Activated CD4-positive, alpha-beta memory T cell treated with anti-CD3 and anti-CD28 coated beads, Interleukin-2, amount 10 ng/mL, durations not matched to agents 7 days and 5 days (primary cell): ENCODE results near the gene DES. TPM values are rescaled to one million over a fixed set of nuclear protein-coding genes. Genes with fewer than 3 reads are reported as not detected.

Experiments
- CTCF ChIA-PET: fragments of 350-600 bp; sonication (Branson Sonifier 250); formaldehyde crosslinking; loops from one replicate; lab custom pipeline; 2021; ENCODE audit warnings: antibody characterized with exemption, inconsistent platforms; lab: Charles Lee
- POLR2A ChIA-PET: fragments of 350-600 bp; sonication (Branson Sonifier 250); formaldehyde crosslinking; loops from one replicate; lab custom pipeline; 2021; ENCODE audit warnings: antibody characterized with exemption; lab: Charles Lee
- DNase-seq: peaks from one replicate; pipeline ENCODE4 v3.0.0-alpha.2; 2020
- H3K27ac Mint-ChIP-seq: one replicate; pipeline ENCODE4 v1.8.0; 2021; ENCODE audit warnings: mild to moderate bottlenecking, mixed read lengths
- H3K27me3 Mint-ChIP-seq: one replicate; pipeline ENCODE4 v1.8.0; 2021; ENCODE audit warnings: mixed read lengths
- H3K36me3 Mint-ChIP-seq: one replicate; pipeline ENCODE4 v1.8.0; 2021; ENCODE audit warnings: low read depth, mixed read lengths
- H3K4me1 Mint-ChIP-seq: one replicate; pipeline ENCODE4 v1.8.0; 2021; ENCODE audit warnings: mixed read lengths
- H3K4me3 Mint-ChIP-seq: one replicate; pipeline ENCODE4 v1.8.0; 2021; ENCODE audit warnings: mild to moderate bottlenecking, mixed read lengths
- H3K9me3 Mint-ChIP-seq: one replicate; pipeline ENCODE4 v1.8.0; 2021; ENCODE audit warnings: mixed read lengths
- total RNA-seq, 2 experiments: library from RNA; stranded (reverse); gene quantifications; one replicate each; pipeline ENCODE4 v1.2.3, GENCODE V29; 2021

The DES gene
- total RNA-seq, 2 experiments from 2014 or later, result not detected

DNA sequence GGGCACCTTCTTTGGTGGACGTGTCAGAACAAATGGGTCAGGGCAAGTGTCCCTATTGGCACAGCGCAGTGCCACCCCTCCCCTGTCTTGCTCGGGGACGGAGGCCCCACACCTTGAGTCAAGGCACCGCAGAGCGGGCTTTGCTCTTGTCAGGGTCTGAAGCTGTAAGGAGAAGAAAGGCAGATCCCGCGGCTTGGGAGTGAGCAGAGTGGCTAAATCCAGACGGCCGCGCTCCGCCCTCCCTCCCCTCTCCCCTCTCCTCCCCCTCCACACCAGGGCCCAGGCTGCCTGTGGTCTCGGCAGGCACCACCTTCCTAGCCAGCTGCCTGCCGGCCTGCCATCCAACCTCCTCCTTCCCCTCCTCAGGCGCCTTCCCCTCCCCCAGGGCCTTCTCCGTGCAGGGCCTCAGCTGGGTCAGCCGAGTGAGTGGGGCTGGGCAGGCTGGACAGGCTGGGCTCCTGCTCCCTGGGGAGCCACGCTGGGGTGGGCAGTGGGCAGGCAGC, 42.3 kb downstream of the DES start:
- Mint-ChIP-seq H3K4me3 (no peak overlapping the region), H3K27ac (no peak overlapping the region), H3K9me3 (no peaks in the 10 kb centered on the region), H3K36me3 (no peaks in the 10 kb centered on the region), H3K4me1 (peaks cover 5% of the 10 kb centered on the region), H3K27me3 (no peaks in the 10 kb centered on the region)
- CTCF ChIA-PET, result interaction anchor here (1.4 kb wide), 1 partner anchor 70 kb away, joined by 10 read pairs; no protein-coding TSS in a partner anchor
- POLR2A ChIA-PET, result no interaction called here
- no peak for DNase-seq

DNA sequence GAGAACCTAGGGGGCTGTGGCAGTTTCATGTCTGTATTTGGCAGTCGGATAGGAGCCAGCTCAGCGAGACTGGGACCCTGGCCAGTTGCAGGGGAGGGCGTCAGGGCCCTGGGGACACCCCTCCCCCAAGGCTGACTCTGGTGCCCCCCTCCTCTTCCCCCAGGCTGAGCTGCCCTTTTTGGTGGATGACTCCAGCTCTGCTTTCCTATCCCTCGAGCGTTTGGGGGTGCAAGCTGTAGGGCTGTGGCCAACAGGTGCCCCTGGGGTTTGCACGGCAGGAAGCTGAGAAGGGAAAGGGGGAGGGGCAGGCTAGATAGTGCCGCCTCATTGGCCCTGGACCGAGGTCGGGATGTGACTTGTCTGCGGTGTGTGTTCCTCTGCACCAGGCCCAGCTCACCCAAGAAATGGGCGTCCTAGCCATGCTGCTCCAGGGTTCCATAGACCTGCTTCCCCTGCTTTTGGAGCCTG, 42.9 kb downstream of the DES start:
- H3K9me3 Mint-ChIP-seq, result no peaks in the 10 kb centered on the region
- DNase-seq, result peak; percentile 30
- H3K4me1 Mint-ChIP-seq, result peaks cover 5% of the 10 kb centered on the region
- no peak overlapping the region for H3K4me3 Mint-ChIP-seq
- POLR2A ChIA-PET, result no interaction called here
- H3K27ac Mint-ChIP-seq, result no peak overlapping the region
- no peaks in the 10 kb centered on the region for H3K36me3 Mint-ChIP-seq
- CTCF ChIA-PET, result interaction anchor here (0.9 to 1.4 kb wide), 3 partner anchors 11 to 69 kb away, joined by 4 to 10 read pairs (median 4); partner anchors contain the start of gene GMPPA
- H3K27me3 Mint-ChIP-seq, result no peaks in the 10 kb centered on the region

DNA sequence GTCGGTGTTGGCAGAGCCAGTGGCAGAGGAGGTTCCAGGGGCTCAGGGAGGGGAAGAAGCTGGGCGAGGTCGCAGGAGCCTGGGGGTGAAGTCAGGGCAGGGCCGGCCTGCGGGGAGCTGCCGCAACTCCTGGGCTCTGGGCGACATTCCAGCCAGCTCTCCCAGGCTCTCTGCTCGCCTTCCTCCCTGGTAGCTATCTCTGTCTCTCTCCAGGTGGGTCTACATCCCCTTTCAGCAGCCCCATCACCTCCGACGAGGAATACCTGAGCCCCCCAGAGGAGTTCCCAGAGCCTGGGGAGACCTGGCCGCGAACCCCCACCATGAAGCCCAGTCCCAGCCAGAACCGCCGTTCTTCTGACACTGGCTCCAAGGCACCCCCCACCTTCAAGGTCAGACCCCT, 43.5 kb downstream of the DES start:
- no peak overlapping the region for H3K27ac Mint-ChIP-seq

DNA sequence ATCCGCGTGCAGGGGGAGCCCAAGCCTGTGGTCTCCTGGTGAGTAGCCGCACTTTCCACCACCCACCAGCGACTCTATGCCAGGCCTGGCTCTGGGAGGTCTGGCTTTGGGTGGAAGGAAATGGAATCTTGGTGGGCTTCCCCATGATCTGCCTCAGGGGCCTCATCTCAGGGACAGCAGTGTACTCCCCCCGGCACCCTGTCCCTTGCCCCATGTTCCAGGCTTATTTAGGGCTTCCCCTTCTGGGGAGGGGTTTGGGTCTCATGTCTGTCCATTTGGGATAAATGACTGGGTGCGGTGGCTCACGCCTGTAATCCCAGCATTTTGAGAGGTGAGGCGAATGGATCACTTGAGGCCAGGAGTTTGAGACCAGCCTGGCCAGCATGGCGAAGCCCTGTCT, 44.2 kb downstream of the DES start:
- no peak overlapping the region for H3K4me3 Mint-ChIP-seq
- H3K27ac Mint-ChIP-seq, result no peak overlapping the region
- peaks cover 5% of the 10 kb centered on the region for H3K4me1 Mint-ChIP-seq
- ChIA-PET POLR2A (no interaction called here), CTCF (interaction anchor here (1.0 to 2.8 kb wide), 3 partner anchors 9 to 68 kb away, joined by 3 to 11 read pairs (median 4); partner anchors contain the start of gene GMPPA)
- no peaks in the 10 kb centered on the region for H3K27me3 Mint-ChIP-seq
- H3K36me3 Mint-ChIP-seq, result no peaks in the 10 kb centered on the region
- no peaks in the 10 kb centered on the region for H3K9me3 Mint-ChIP-seq
- no peak for DNase-seq

More for the DNA sequence above, 43.5 kb downstream of the DES start:
- POLR2A ChIA-PET, result no interaction called here
- peaks cover 5% of the 10 kb centered on the region for H3K4me1 Mint-ChIP-seq
- CTCF ChIA-PET, result interaction anchor here (0.9 to 1.4 kb wide), 3 partner anchors 12 to 68 kb away, joined by 4 to 10 read pairs (median 4); partner anchors contain the start of gene GMPPA
- H3K27me3 Mint-ChIP-seq, result no peaks in the 10 kb centered on the region
- no peak overlapping the region for H3K4me3 Mint-ChIP-seq
- no peaks in the 10 kb centered on the region for H3K9me3 Mint-ChIP-seq
- DNase-seq, result no peak
- H3K36me3 Mint-ChIP-seq, result no peaks in the 10 kb centered on the region

DNA sequence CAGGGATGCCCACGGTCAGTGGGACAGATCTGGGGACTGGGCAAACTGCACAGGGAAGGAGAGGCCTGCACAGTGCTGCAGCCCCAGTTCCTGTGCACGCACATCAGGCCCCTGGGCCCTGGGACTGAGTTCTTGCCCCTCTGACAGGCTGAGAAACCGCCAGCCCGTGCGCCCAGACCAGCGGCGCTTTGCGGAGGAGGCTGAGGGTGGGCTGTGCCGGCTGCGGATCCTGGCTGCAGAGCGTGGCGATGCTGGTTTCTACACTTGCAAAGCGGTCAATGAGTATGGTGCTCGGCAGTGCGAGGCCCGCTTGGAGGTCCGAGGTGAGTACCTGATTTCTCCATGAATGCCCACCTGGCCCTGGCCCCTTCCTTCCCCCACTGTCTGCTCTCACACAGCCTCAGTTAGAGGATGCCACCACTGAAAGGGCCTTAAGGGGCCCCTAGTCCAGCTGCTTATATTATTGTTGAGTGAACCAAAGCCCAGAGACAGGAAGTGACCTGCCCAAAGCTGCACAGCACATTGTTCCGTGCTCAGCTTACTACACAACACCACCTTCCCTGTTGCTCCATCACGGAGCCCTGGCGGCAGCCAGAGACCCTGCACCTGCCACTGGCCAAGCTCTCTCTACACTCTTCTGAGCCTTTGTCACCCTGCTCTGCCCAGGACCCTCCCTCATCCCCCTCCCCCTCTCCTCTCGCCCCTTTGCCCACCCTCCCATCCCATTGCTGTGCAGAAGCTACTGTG, 46.3 kb downstream of the DES start:
- Mint-ChIP-seq H3K9me3 (no peaks in the 10 kb centered on the region), H3K27ac (no peak overlapping the region), H3K27me3 (no peaks in the 10 kb centered on the region), H3K36me3 (no peaks in the 10 kb centered on the region), H3K4me1 (peaks cover 4% of the 10 kb centered on the region), H3K4me3 (no peak overlapping the region)
- ChIA-PET CTCF (interaction anchor here (2.8 kb wide), 1 partner anchor 66 kb away, joined by 11 read pairs; no protein-coding TSS in a partner anchor), POLR2A (no interaction called here)
- no peak for DNase-seq

DNA sequence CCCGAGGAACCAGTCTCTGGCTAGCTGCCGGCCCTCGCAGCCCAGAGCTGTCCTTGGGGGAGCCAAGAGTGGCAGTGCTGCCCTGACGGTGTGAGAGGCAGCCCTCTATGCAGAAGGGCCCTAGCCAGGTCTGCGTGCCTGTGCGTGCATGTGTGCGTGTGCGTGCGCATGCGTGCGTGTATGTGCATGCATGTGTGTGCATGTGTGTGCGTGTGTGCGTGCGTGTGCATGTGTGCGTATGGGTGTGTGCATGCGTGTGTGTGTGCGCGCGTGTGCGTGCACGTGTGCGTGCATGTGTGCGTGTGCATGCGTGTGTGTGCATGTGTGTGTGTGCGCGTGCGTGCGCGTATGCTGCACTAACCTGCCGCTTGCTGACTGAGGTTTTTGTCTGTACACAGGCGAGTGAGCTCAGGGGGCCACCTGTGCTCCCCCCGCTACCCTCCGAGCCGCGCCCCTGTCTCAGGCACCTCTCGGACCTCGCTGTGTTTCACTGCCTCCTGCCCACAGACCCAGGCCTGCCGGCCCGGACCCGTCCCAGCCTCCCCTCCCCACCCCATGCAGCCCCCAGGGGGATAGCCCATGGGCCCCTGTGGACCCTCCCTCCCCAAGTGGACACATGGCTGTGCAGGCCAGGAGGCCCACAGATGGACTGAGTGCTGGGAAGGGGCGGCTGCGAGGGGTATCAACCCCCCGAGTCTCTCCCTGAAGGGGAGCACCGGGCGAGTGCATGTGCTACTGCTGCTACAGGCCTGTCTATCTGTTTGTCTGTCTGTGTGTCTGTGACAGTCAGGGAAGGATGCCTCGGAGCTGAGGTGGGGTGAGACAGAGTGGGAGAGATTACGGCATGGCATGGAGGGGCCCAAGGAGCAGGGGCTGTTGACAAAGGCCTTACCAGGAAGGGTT, 47.7 kb downstream of the DES start:
- H3K4me3 Mint-ChIP-seq, result no peak overlapping the region
- no peaks in the 10 kb centered on the region for H3K27me3 Mint-ChIP-seq
- peaks cover 4% of the 10 kb centered on the region for H3K4me1 Mint-ChIP-seq
- POLR2A ChIA-PET, result no interaction called here
- no peaks in the 10 kb centered on the region for H3K36me3 Mint-ChIP-seq
- H3K9me3 Mint-ChIP-seq, result no peaks in the 10 kb centered on the region
- no peak for DNase-seq
- no peak overlapping the region for H3K27ac Mint-ChIP-seq
- CTCF ChIA-PET, result interaction anchor here (0.9 kb wide), 1 partner anchor 8 kb away, joined by 3 read pairs; no protein-coding TSS in a partner anchor

DNA sequence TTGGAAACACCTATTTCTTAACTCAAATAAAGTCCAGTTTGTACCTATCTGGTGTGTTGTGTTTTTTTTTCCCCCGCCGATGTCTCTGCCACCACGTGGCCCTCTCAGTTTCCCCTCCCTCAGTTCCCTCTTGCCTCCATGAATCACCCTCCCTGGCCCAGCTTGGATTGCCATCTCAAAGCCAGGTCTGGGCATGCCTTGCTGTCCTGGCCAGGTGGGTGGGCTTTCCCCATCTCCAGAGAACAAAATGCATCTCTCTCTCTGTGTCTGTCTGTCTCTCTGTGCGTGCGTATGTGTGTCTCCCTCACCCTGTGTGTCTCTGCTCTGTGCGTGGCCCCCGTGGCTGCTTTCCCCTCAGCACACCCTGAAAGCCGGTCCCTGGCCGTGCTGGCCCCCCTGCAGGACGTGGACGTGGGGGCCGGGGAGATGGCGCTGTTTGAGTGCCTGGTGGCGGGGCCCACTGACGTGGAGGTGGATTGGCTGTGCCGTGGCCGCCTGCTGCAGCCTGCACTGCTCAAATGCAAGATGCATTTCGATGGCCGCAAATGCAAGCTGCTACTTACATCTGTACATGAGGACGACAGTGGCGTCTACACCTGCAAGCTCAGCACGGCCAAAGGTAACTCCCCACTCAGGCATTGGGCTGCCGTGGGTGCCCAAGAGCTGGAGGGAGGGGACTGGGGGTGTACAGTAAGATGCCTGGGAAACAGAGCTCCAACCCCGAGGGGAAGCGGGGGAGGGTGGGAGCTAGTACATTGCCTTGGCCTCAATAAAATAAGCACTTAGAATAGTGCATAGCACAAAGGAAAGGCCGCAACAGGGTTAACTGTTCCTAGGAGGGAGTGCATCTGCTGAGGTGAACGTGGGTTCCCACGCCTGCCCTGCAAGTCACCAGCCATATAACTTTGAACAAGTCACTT, 48.9 kb downstream of the DES start:
- POLR2A ChIA-PET, result no interaction called here
- DNase-seq, result no peak
- Mint-ChIP-seq H3K9me3 (no peaks in the 10 kb centered on the region), H3K4me1 (no peaks in the 10 kb centered on the region), H3K36me3 (no peaks in the 10 kb centered on the region), H3K4me3 (no peak overlapping the region), H3K27me3 (no peaks in the 10 kb centered on the region), H3K27ac (no peak overlapping the region)
- CTCF ChIA-PET, result interaction anchor here (0.9 kb wide), 2 partner anchors 9 kb away, joined by 3 read pairs; no protein-coding TSS in a partner anchor

DNA sequence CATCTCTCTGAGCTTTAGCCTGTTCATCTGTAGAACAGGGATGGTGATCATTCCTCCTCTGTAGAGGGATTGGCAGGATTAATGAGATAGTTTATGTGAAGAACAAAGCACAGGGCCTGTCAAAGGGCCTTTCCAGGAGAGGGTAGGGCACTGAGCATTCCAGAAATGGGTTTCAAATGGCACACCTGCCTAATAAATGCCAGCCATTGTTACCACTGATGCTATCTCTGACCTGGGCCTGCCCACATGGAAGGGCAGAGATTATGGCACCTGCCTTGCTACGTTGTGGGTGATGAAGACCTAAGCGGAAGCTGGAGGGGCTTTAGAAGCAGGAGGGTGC, 49.5 kb downstream of the DES start:
- H3K4me3 Mint-ChIP-seq, result no peak overlapping the region

DNA sequence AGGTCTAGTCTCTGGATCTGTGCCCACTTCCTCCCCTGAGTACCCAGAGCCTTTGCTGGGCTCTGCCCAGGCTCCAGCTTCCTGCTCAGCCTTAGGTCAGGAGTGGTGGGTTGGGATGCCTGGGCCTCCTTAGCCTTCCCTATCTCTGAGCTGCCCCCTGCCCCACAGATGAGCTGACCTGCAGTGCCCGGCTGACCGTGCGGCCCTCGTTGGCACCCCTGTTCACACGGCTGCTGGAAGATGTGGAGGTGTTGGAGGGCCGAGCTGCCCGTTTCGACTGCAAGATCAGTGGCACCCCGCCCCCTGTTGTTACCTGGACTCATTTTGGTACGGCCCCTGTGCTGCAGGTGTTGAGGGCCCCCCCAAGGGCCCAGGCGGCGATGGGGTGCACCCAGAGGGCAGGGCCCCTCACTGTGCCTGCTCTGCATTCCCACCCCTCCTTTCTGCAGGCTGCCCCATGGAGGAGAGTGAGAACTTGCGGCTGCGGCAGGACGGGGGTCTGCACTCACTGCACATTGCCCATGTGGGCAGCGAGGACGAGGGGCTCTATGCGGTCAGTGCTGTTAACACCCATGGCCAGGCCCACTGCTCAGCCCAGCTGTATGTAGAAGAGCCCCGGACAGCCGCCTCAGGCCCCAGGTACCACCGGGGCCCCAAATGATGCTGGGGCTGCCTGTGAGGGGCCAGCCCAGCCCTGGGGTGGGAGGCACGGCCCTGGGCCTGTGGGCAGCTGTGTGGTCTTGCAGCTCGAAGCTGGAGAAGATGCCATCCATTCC, 50.4 kb downstream of the DES start:
- Mint-ChIP-seq H3K27ac (no peak overlapping the region), H3K36me3 (no peaks in the 10 kb centered on the region), H3K4me3 (no peak overlapping the region), H3K9me3 (no peaks in the 10 kb centered on the region), H3K27me3 (no peaks in the 10 kb centered on the region), H3K4me1 (no peaks in the 10 kb centered on the region)
- POLR2A ChIA-PET, result no interaction called here
- DNase-seq, result no peak
- CTCF ChIA-PET, result no interaction called here

More for the DNA sequence above, 49.5 kb downstream of the DES start:
- POLR2A ChIA-PET, result no interaction called here
- H3K36me3 Mint-ChIP-seq, result no peaks in the 10 kb centered on the region
- no peaks in the 10 kb centered on the region for H3K27me3 Mint-ChIP-seq
- H3K27ac Mint-ChIP-seq, result no peak overlapping the region
- CTCF ChIA-PET, result interaction anchor here (0.9 kb wide), 1 partner anchor 8 kb away, joined by 3 read pairs; no protein-coding TSS in a partner anchor
- DNase-seq, result no peak
- no peaks in the 10 kb centered on the region for H3K4me1 Mint-ChIP-seq
- H3K9me3 Mint-ChIP-seq, result no peaks in the 10 kb centered on the region

DNA sequence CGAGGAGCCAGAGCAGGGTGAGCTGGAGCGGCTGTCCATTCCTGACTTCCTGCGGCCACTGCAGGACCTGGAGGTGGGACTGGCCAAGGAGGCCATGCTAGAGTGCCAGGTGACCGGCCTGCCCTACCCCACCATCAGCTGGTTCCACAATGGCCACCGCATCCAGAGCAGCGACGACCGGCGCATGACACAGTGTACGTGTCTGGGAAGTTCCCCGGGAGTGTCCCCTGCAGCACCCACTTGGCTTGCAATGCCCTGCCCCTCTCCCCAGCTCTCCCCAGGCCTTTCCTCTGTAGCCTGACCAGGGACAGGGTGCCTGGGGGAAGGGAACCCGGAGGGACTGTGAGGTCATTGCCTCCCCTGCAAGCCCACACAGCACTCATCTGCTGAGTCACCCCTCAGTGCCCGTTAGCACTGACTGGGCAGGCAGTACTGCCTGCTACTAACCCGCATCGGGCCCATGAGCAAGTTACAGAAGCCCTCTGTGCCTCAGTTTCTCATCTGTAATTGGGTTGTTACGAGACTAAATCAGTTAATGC, 51.1 kb downstream of the DES start:
- H3K27ac Mint-ChIP-seq, result no peak overlapping the region
- H3K27me3 Mint-ChIP-seq, result no peaks in the 10 kb centered on the region
- POLR2A ChIA-PET, result no interaction called here

DNA sequence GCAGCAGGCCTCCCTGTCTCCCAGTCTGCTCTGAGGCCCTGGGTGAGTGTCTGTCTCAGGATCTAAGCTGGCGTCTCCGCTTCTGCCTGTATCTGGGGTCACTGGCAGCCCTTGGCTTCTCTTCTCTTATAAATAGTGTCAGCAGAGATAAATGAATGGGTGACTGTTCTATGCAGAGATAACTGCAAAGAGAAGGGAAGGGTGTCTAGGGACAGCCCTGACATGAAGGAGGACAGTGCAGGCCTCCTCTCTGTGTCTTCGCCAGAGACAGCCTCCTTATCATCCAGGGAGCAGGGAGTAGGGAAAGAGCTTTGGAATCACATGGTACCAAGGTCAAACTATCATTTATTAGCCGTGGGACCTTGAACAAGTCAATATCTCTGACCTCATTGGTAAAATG, 52.3 kb downstream of the DES start:
- POLR2A ChIA-PET, result no interaction called here

More for the DNA sequence above, 51.1 kb downstream of the DES start:
- Mint-ChIP-seq H3K36me3 (no peaks in the 10 kb centered on the region), H3K4me3 (no peak overlapping the region), H3K9me3 (no peaks in the 10 kb centered on the region), H3K4me1 (no peaks in the 10 kb centered on the region)
- CTCF ChIA-PET, result no interaction called here
- no peak for DNase-seq

More for the DNA sequence above, 52.3 kb downstream of the DES start:
- Mint-ChIP-seq H3K27ac (no peak overlapping the region), H3K9me3 (no peaks in the 10 kb centered on the region), H3K4me1 (no peaks in the 10 kb centered on the region), H3K27me3 (no peaks in the 10 kb centered on the region), H3K4me3 (no peak overlapping the region), H3K36me3 (no peaks in the 10 kb centered on the region)
- CTCF ChIA-PET, result no interaction called here
- DNase-seq, result no peak
